HCT116 (cell line): Measurements from ENCODE around the gene MACROH2A2. TPM values are rescaled to one million over a fixed set of nuclear protein-coding genes. Genes with fewer than 3 reads are reported as not detected.

Experiments
- ATAC-seq: fragments of 200-7000 bp; cut with Tn5 transposase; 2 replicates; pipeline ENCODE4 v1.9.1; 2020; ENCODE audit warnings: mild to moderate bottlenecking, moderate library complexity
- BruUV-seq: library from RNA; stranded (reverse); fragments of 400-500 nt; replicated peaks from 2 replicates; lab custom pipeline; 2021; lab: Mats Ljungman, UMichigan
- CTCF ChIA-PET: fragments of 300-600 bp; sonication (Branson Sonifier 250); formaldehyde crosslinking; loops from one replicate; lab custom pipeline; 2021; ENCODE audit warnings: antibody characterized with exemption; lab: Charles Lee
- POLR2A ChIA-PET: fragments of 300-600, 350-600 bp; sonication (Branson Sonifier 250); formaldehyde crosslinking; loops from one replicate; lab custom pipeline; 2021; ENCODE audit warnings: antibody characterized with exemption; lab: Charles Lee
- RAD21 ChIA-PET, 2 experiments: fragments of 300-600 bp; sonication (Branson Sonifier 250); formaldehyde crosslinking; loops; one replicate each; lab custom pipeline; 2023; ENCODE audit warnings: low total read pairs in 2 of 2; ENCODE audit not compliant: uncharacterized antibody in 2 of 2, unreplicated experiment in 2 of 2, low non-redundant PET in 1 of 2; lab: Charles Lee
- DNase-seq: peaks from one replicate; pipeline ENCODE4 v3.0.0-alpha.2; 2010; ENCODE audit warnings: low read depth, low spot score
- H2AFZ ChIP-seq: fragments of 200-600 bp; shearing (Covaris generic), sonication (generic); 2 replicates; pipeline ENCODE4 v1.6.1; 2017; ENCODE audit warnings: low read depth, mixed run types, mixed read lengths, antibody characterized with exemption, low read length; ENCODE audit not compliant: poor library complexity, severe bottlenecking
- H3K27ac ChIP-seq: 2 replicates; pipeline ENCODE4 v1.5.1; 2012; ENCODE audit warnings: low read depth, low read length
- H3K27me3 ChIP-seq: fragments of 200-600 bp; sonication (generic); 2 replicates; pipeline ENCODE4 v1.6.1; 2016; ENCODE audit warnings: mixed run types, low read length, mixed read lengths; ENCODE audit not compliant: insufficient read depth
- H3K36me3 ChIP-seq, 2 experiments: fragments of 200-500 bp in 1 of 2; fragments of 200-600 bp in 1 of 2; sonication (Bioruptor generic) in 1 of 2; sonication (generic) in 1 of 2; 2 replicates each; pipeline versions ENCODE4 v1.5.1 to v1.6.1; 2014 to 2016; ENCODE audit warnings: low read length in 2 of 2, inconsistent platforms in 1 of 2, mixed read lengths in 1 of 2, mixed run types in 1 of 2; ENCODE audit not compliant: insufficient read depth in 2 of 2, control insufficient read depth in 1 of 2
- H3K4me1 ChIP-seq, 2 experiments: fragments of 200-600 bp in 1 of 2; sonication (generic) in 1 of 2; 2 replicates each; pipeline versions ENCODE4 v1.5.1 to v1.6.1; 2012 to 2017; ENCODE audit warnings: low read length in 2 of 2, inconsistent platforms in 1 of 2, mild to moderate bottlenecking in 1 of 2, mixed read lengths in 1 of 2, mixed run types in 1 of 2, moderate library complexity in 1 of 2; ENCODE audit not compliant: insufficient read depth in 2 of 2, control insufficient read depth in 1 of 2
- H3K4me2 ChIP-seq: fragments of 200-600 bp; sonication (generic); 2 replicates; pipeline ENCODE4 v1.6.1; 2017; ENCODE audit warnings: mixed run types, low read length, mixed read lengths
- H3K4me3 ChIP-seq, 2 experiments: fragments of 200-600 bp in 1 of 2; sonication (generic) in 1 of 2; replicated peaks in 1 of 2; 2 replicates each; pipeline ENCODE4 v1.5.1; 2011 to 2016; ENCODE audit warnings: low read length in 2 of 2, control low read depth in 1 of 2, low read depth in 1 of 2, mild to moderate bottlenecking in 1 of 2, mixed read lengths in 1 of 2, mixed run types in 1 of 2
- H3K79me2 ChIP-seq: fragments of 200-600 bp; sonication (generic); 2 replicates; pipeline ENCODE4 v1.6.1; 2017; ENCODE audit warnings: mild to moderate bottlenecking, mixed run types, low read length, moderate library complexity, mixed read lengths; ENCODE audit not compliant: insufficient read depth
- H3K9ac ChIP-seq: fragments of 200-600 bp; sonication (generic); 2 replicates; pipeline ENCODE4 v1.6.1; 2016; ENCODE audit warnings: low read length, mixed read lengths
- H3K9me2 ChIP-seq: fragments of 200-600 bp; sonication (generic), shearing (Covaris generic); 2 replicates; pipeline ENCODE4 v1.6.1; 2017; ENCODE audit warnings: mixed run types, mild to moderate bottlenecking, moderate library complexity; ENCODE audit not compliant: insufficient read depth
- H3K9me3 ChIP-seq, 2 experiments: fragments of 200-500 bp in 1 of 2; fragments of 200-600 bp in 1 of 2; sonication (Bioruptor generic) in 1 of 2; sonication (generic) in 1 of 2; 2 replicates each; pipeline ENCODE4 v1.6.1; 2014 to 2017; ENCODE audit warnings: low read length in 2 of 2, mixed read lengths in 2 of 2, inconsistent platforms in 1 of 2, low read depth in 1 of 2, mild to moderate bottlenecking in 1 of 2, mixed run types in 1 of 2, moderate library complexity in 1 of 2; ENCODE audit not compliant: control insufficient read depth in 1 of 2, insufficient read depth in 1 of 2
- H4K20me1 ChIP-seq: fragments of 200-600 bp; sonication (generic), shearing (Covaris generic); 2 replicates; pipeline ENCODE4 v1.6.1; 2017; ENCODE audit warnings: mixed run types, mild to moderate bottlenecking, moderate library complexity; ENCODE audit not compliant: insufficient read depth
- CEBPB ChIP-seq: IDR thresholded peaks from 2 replicates; pipeline ENCODE4 v1.6.1; 2012; ENCODE audit warnings: low read depth
- CTCF ChIP-seq, 3 experiments: fragments of 200-600 bp in 1 of 3; sonication (generic) in 1 of 3; IDR thresholded peaks in 2 of 3; conservative IDR thresholded peaks in 1 of 3; 2 replicates each; pipeline ENCODE4 v1.5.1; 2012 to 2017; ENCODE audit warnings: low read depth in 2 of 3, low read length in 2 of 3, antibody characterized with exemption in 1 of 3, borderline replicate concordance in 1 of 3, control low read depth in 1 of 3, mild to moderate bottlenecking in 1 of 3, mixed read lengths in 1 of 3, mixed run types in 1 of 3, moderate library complexity in 1 of 3; ENCODE audit not compliant: insufficient read depth in 1 of 3
- EGR1 ChIP-seq: IDR thresholded peaks from 2 replicates; pipeline ENCODE4 v1.6.1; 2012; ENCODE audit warnings: low read depth
- ELF1 ChIP-seq: IDR thresholded peaks from 2 replicates; pipeline ENCODE4 v1.6.1; 2012; ENCODE audit warnings: low read depth, borderline replicate concordance
- EZH2 ChIP-seq: fragments of 200-600 bp; sonication (generic); IDR thresholded peaks from 2 replicates; pipeline ENCODE4 v1.6.1; 2017; ENCODE audit warnings: antibody characterized with exemption, mixed run types
- EZH2phosphoT487 ChIP-seq: fragments of 200-600 bp; IDR thresholded peaks from 2 replicates; pipeline ENCODE4 v1.6.1; 2018; ENCODE audit warnings: antibody characterized with exemption, borderline replicate concordance
- FOSL1 ChIP-seq: IDR thresholded peaks from 2 replicates; pipeline ENCODE4 v1.6.1; 2012; ENCODE audit warnings: low read depth
- SIN3A ChIP-seq: IDR thresholded peaks from 2 replicates; pipeline ENCODE4 v1.6.1; 2012; ENCODE audit warnings: low read depth
- SP1 ChIP-seq: IDR thresholded peaks from 2 replicates; pipeline ENCODE4 v1.6.1; 2012; ENCODE audit warnings: low read depth
- ZBTB33 ChIP-seq: IDR thresholded peaks from 2 replicates; pipeline ENCODE4 v1.6.1; 2011; ENCODE audit warnings: mild to moderate bottlenecking, low read length, moderate library complexity; ENCODE audit not compliant: insufficient replicate concordance; ENCODE audit errors: extremely low read depth
- ZFX ChIP-seq: fragments of 450-650 bp; IDR thresholded peaks from 2 replicates; pipeline ENCODE4 v1.6.1; 2017
- intact Hi-C: fragments of 100-400 bp; cut with micrococcal nuclease; formaldehyde crosslinking; loops from 2 replicates; pipeline ENCODE4 v1.10.0; 2022
- total RNA-seq: library from RNA; stranded (reverse); gene quantifications from one replicate; pipeline ENCODE4 v1.2.1, GENCODE V29; 2021; ENCODE audit not compliant: unreplicated experiment
- TF ChIP-seq, protein P1 (sequence below): IDR thresholded peaks from 2 replicates; pipeline ENCODE4 v1.6.1; 2012

The MACROH2A2 gene
- total RNA-seq, 1 experiment from 2014 or later, result 41.4 TPM

GRCh38 chr10:70148516-70148915, 95.9 kb downstream of the MACROH2A2 start:
- Histone ChIP-seq H3K27ac (no peak overlapping the region), H4K20me1 (no peaks in the 10 kb centered on the region), H3K9me3 (no peaks in the 10 kb centered on the region), H3K4me2 (no peak overlapping the region), H3K36me3 (peaks cover 28 to 34% of the 10 kb centered on the region in 2 experiments), H2AFZ (no peak overlapping the region), H3K9me2 (no peaks in the 10 kb centered on the region), H3K4me1 (peaks cover 8 to 26% of the 10 kb centered on the region in 2 experiments; a peak in 3 of 4 replicates), H3K27me3 (no peaks in the 10 kb centered on the region), H3K4me3 (no peak overlapping the region), H3K9ac (no peak overlapping the region), H3K79me2 (peaks cover 50% of the 10 kb centered on the region; the same call in 1 of the 2 replicates)
- intact Hi-C loops, result loop anchor here (5.0 kb wide), 1 partner anchor 239 kb away; no protein-coding TSS in a partner anchor
- TF ChIP-seq CTCF (IDR thresholded peaks at IDR 0.05 in 2 of 3, conservative IDR thresholded peaks at IDR 0.05 in 1 of 3; ENCODE audit: borderline replicate concordance in 1 of 3, insufficient read depth in 1 of 3, low read depth in 2 of 3, low read length in 2 of 3) (no peak), ELF1 (no peak), SP1 (no peak)
- ChIA-PET POLR2A (no interaction called here), RAD21 (no interaction called here), CTCF (interaction anchor here (1.1 to 1.7 kb wide), 2 partner anchors 73 to 216 kb away, joined by 3 to 5 read pairs; no protein-coding TSS in a partner anchor)
- ATAC-seq (no peak), DNase-seq (no peak)
- no TSS peak for BruUV-seq

- RAD21 ChIA-PET, result no interaction called here
- DNase-seq (no peak), ATAC-seq (no peak)
- no peak overlapping the region for H3K9ac ChIP-seq
- H3K79me2 ChIP-seq, result peaks cover 72% of the 10 kb centered on the region
- H3K36me3 ChIP-seq, result peaks cover 70 to 73% of the 10 kb centered on the region in 2 experiments
- H3K27me3 ChIP-seq, result no peaks in the 10 kb centered on the region
- BruUV-seq, result no TSS peak
- H2AFZ ChIP-seq, result no peak overlapping the region
- POLR2A ChIA-PET, result interaction anchor here (1.3 kb wide), 1 partner anchor 9 kb away, joined by 4 read pairs; the partner anchor contains the start of gene TYSND1
- H3K4me1 ChIP-seq, result no peaks in the 10 kb centered on the region
- no peaks in the 10 kb centered on the region for H3K9me2 ChIP-seq
- H4K20me1 ChIP-seq, result no peaks in the 10 kb centered on the region; the same call in 1 of the 2 replicates
- CTCF ChIA-PET, result interaction anchor here (5.4 kb wide), 1 partner anchor 10 kb away, joined by 33 read pairs; the partner anchor contains the start of gene TYSND1
- H3K4me2 ChIP-seq, result no peak overlapping the region
- intact Hi-C loops, result no loop called here
- no peaks in the 10 kb centered on the region for H3K9me3 ChIP-seq
- H3K4me3 ChIP-seq, result no peak overlapping the region
- H3K27ac ChIP-seq, result no peak overlapping the region
- TF ChIP-seq SP1 (no peak), ZBTB33 (no peak), EGR1 (no peak), ELF1 (no peak), CTCF (IDR thresholded peaks at IDR 0.05 in 2 of 3, conservative IDR thresholded peaks at IDR 0.05 in 1 of 3; ENCODE audit: borderline replicate concordance in 1 of 3, insufficient read depth in 1 of 3, low read depth in 2 of 3, low read length in 2 of 3) (no peak), CEBPB (no peak), EZH2phosphoT487 (no peak), SIN3A (no peak), ZFX (no peak), EZH2 (no peak), FOSL1 (no peak)
- TF ChIP-seq, protein P1, sequence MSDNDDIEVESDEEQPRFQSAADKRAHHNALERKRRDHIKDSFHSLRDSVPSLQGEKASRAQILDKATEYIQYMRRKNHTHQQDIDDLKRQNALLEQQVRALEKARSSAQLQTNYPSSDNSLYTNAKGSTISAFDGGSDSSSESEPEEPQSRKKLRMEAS, result no peak
Observed at GRCh38 chr10:70155255-70155838, 102.7 kb downstream of the MACROH2A2 start.
